Trophoblast cell (in vitro differentiated cells and primary cell): ENCODE data around the gene FNBP1.

ENCODE experiments used
- DNase-seq, 2 donors: peaks; one replicate each; pipeline ENCODE4 v3.0.0-alpha.2; 2016
- H2AFZ ChIP-seq: 2 replicates; pipeline ENCODE4 v1.6.1; 2013; ENCODE audit warnings: low read length, moderate library complexity, mild to moderate bottlenecking; ENCODE audit not compliant: insufficient read depth, poor library complexity
- H2AK5ac ChIP-seq: 2 replicates; pipeline ENCODE4 v1.6.1; 2013; ENCODE audit warnings: mild to moderate bottlenecking, low read length
- H2BK120ac ChIP-seq: 2 replicates; pipeline ENCODE4 v1.6.1; 2013; ENCODE audit warnings: low read length, mild to moderate bottlenecking, moderate library complexity; ENCODE audit not compliant: insufficient read depth, poor library complexity
- H2BK12ac ChIP-seq: 2 replicates; pipeline ENCODE4 v1.6.1; 2013; ENCODE audit warnings: mild to moderate bottlenecking, low read length, moderate library complexity
- H2BK5ac ChIP-seq: 2 replicates; pipeline ENCODE4 v1.6.1; 2013; ENCODE audit warnings: low read length, low read depth, moderate library complexity, mild to moderate bottlenecking; ENCODE audit not compliant: poor library complexity
- H3K14ac ChIP-seq: 2 replicates; pipeline ENCODE4 v1.6.1; 2013; ENCODE audit warnings: mild to moderate bottlenecking, low read length
- H3K18ac ChIP-seq: 2 replicates; pipeline ENCODE4 v1.6.1; 2013; ENCODE audit warnings: mild to moderate bottlenecking, low read length
- H3K23ac ChIP-seq: 2 replicates; pipeline ENCODE4 v1.6.1; 2013; ENCODE audit warnings: low read length
- H3K27ac ChIP-seq: 2 replicates; pipeline ENCODE4 v1.5.1; 2013; ENCODE audit warnings: low read depth, mild to moderate bottlenecking, inconsistent platforms, low read length, moderate library complexity
- H3K27me3 ChIP-seq: 2 replicates; pipeline ENCODE4 v1.6.1; 2013; ENCODE audit warnings: inconsistent platforms, mild to moderate bottlenecking, low read length, moderate library complexity; ENCODE audit not compliant: insufficient read depth
- H3K36me3 ChIP-seq, 2 experiments: 1 replicate in 1 of 2; 2 replicates in 1 of 2; pipeline ENCODE4 v1.6.1; 2013; ENCODE audit warnings: low read length in 2 of 2, mild to moderate bottlenecking in 2 of 2, moderate library complexity in 1 of 2; ENCODE audit not compliant: insufficient read depth in 2 of 2, control insufficient read depth in 1 of 2
- H3K4ac ChIP-seq: 2 replicates; pipeline ENCODE4 v1.6.1; 2013; ENCODE audit warnings: low read depth, mild to moderate bottlenecking, low read length, moderate library complexity
- H3K4me1 ChIP-seq, 2 experiments: 1 replicate in 1 of 2; 2 replicates in 1 of 2; pipeline ENCODE4 v1.6.1; 2013; ENCODE audit warnings: low read length in 2 of 2, mild to moderate bottlenecking in 2 of 2, moderate library complexity in 1 of 2; ENCODE audit not compliant: insufficient read depth in 2 of 2, control insufficient read depth in 1 of 2
- H3K4me2 ChIP-seq: 2 replicates; pipeline ENCODE4 v1.6.1; 2013; ENCODE audit warnings: inconsistent platforms, mild to moderate bottlenecking, low read length, moderate library complexity
- H3K4me3 ChIP-seq: 2 replicates; pipeline ENCODE4 v1.5.1; 2013; ENCODE audit warnings: mild to moderate bottlenecking, low read depth, low read length, inconsistent platforms
- H3K79me1 ChIP-seq: one replicate; pipeline ENCODE4 v1.6.1; 2013; ENCODE audit warnings: low read length
- H3K79me2 ChIP-seq: 2 replicates; pipeline ENCODE4 v1.6.1; 2013; ENCODE audit warnings: low read length, mild to moderate bottlenecking; ENCODE audit not compliant: control insufficient read depth, insufficient read depth, poor library complexity
- H3K9ac ChIP-seq: 2 replicates; pipeline ENCODE4 v1.6.1; 2013; ENCODE audit warnings: mild to moderate bottlenecking, low read length
- H3K9me3 ChIP-seq: 2 replicates; pipeline ENCODE4 v1.6.1; 2013; ENCODE audit warnings: low read depth, mild to moderate bottlenecking, control low read depth, inconsistent platforms, low read length; ENCODE audit not compliant: insufficient read depth
- H4K12ac ChIP-seq: 2 replicates; pipeline ENCODE4 v1.6.1; 2013; ENCODE audit warnings: low read depth, mild to moderate bottlenecking, low read length, moderate library complexity
- H4K8ac ChIP-seq: 2 replicates; pipeline ENCODE4 v1.6.1; 2013; ENCODE audit warnings: low read depth, mild to moderate bottlenecking, low read length, moderate library complexity
- H4K91ac ChIP-seq: one replicate; pipeline ENCODE4 v1.6.1; 2013; ENCODE audit warnings: low read depth, mild to moderate bottlenecking, low read length, moderate library complexity
- WGBS: extraction: QIAGEN DNeasy Blood & Tissue Kit; methylation state at CpG from one replicate; pipeline ENCODE4 v1.1.7; 2013; ENCODE audit warnings: missing lambda C conversion rate; ENCODE audit not compliant: insufficient read length, insufficient coverage; ENCODE audit errors: extremely low coverage; 5-methylcytosine and 5-hydroxymethylcytosine counted together

The FNBP1 gene

GRCh38 chr9:129968690-129969485 lies 74.1 kb downstream of the FNBP1 start:
- Histone ChIP-seq H3K4me1 (peaks cover 0 to 5% of the 10 kb centered on the region in 2 experiments), H2BK120ac (no peak overlapping the region), H3K4me2 (no peak overlapping the region), H4K91ac (no peak overlapping the region), H3K79me1 (peaks cover 2% of the 10 kb centered on the region), H3K9me3 (no peaks in the 10 kb centered on the region), H3K36me3 (peaks cover 0 to 6% of the 10 kb centered on the region in 2 experiments), H3K18ac (no peak overlapping the region), H3K23ac (no peak overlapping the region), H2AFZ (no peak overlapping the region), H4K8ac (no peak overlapping the region), H3K4ac (no peak overlapping the region), H3K9ac (no peak overlapping the region), H3K14ac (no peak overlapping the region), H4K12ac (no peak overlapping the region), H3K79me2 (no peaks in the 10 kb centered on the region), H2AK5ac (no peak overlapping the region), H2BK5ac (no peak overlapping the region), H2BK12ac (no peak overlapping the region), H3K27ac (no peak overlapping the region), H3K27me3 (no peaks in the 10 kb centered on the region), H3K4me3 (no peak overlapping the region)
- DNase-seq = no peak
- no CpG with 5 or more reads among the region's 4 CpGs for WGBS

- Histone ChIP-seq H4K12ac (peak overlapping the region; percentile 58), H3K27ac (peak overlapping the region; percentile 65), H3K4me1 (peaks cover 15 to 18% of the 10 kb centered on the region in 2 experiments), H3K9me3 (no peaks in the 10 kb centered on the region), H2AK5ac (no peak overlapping the region), H4K8ac (peak overlapping the region; percentile 46), H4K91ac (peak overlapping the region; percentile 26), H3K4me2 (no peak overlapping the region), H3K36me3 (peaks cover 0 to 2% of the 10 kb centered on the region in 2 experiments), H3K18ac (no peak overlapping the region), H3K4me3 (no peak overlapping the region), H3K9ac (peak overlapping the region; percentile 54), H3K79me2 (peaks cover 3% of the 10 kb centered on the region), H3K4ac (no peak overlapping the region), H2BK12ac (peak overlapping the region; percentile 32), H3K79me1 (peaks cover 12% of the 10 kb centered on the region), H3K14ac (peak overlapping the region; percentile 49), H3K27me3 (no peaks in the 10 kb centered on the region), H3K23ac (no peak overlapping the region), H2BK120ac (peak overlapping the region; percentile 3), H2AFZ (peak overlapping the region; percentile 5), H2BK5ac (peak overlapping the region; percentile 42)
- WGBS = no CpG with 5 or more reads among the region's 21 CpGs
- no peak for DNase-seq
These were observed 77.9 kb downstream of the FNBP1 start for GRCh38 chr9:129964901-129965734.

- DNase-seq = no peak
- Histone ChIP-seq H4K91ac (peak overlapping the region; percentile 92), H2AFZ (no peak overlapping the region), H4K12ac (peak overlapping the region; percentile 83), H2BK12ac (peak overlapping the region; percentile 57), H2BK5ac (peak overlapping the region; percentile 87), H3K9me3 (no peaks in the 10 kb centered on the region), H2BK120ac (peak overlapping the region; percentile 94), H3K4me1 (peaks cover 15 to 18% of the 10 kb centered on the region in 2 experiments), H3K36me3 (peaks cover 0 to 2% of the 10 kb centered on the region in 2 experiments), H3K4ac (peak overlapping the region; percentile 65), H3K9ac (peak overlapping the region; percentile 74), H3K4me2 (peak overlapping the region; percentile 66), H3K18ac (peak overlapping the region; percentile 74), H3K79me2 (peaks cover 3% of the 10 kb centered on the region), H3K23ac (no peak overlapping the region), H3K79me1 (peaks cover 14% of the 10 kb centered on the region), H2AK5ac (peak overlapping the region; percentile 14), H3K14ac (peak overlapping the region; percentile 71), H3K27ac (peak overlapping the region; percentile 92), H3K27me3 (no peaks in the 10 kb centered on the region), H4K8ac (peak overlapping the region; percentile 84), H3K4me3 (no peak overlapping the region)
- no CpG with 5 or more reads among the region's 14 CpGs for WGBS
These were observed 79.9 kb downstream of the FNBP1 start for GRCh38 chr9:129962889-129963703.

GRCh38 chr9:129962451-129962864 lies 80.5 kb downstream of the FNBP1 start:
- Histone ChIP-seq H3K27ac (peak overlapping the region; percentile 82), H3K79me2 (peaks cover 3% of the 10 kb centered on the region), H3K9me3 (no peaks in the 10 kb centered on the region), H3K79me1 (peaks cover 14% of the 10 kb centered on the region), H4K91ac (peak overlapping the region; percentile 92), H3K4ac (peak overlapping the region; percentile 65), H2BK12ac (peak overlapping the region; percentile 57), H3K4me2 (peak overlapping the region; percentile 66), H3K4me1 (peaks cover 15 to 18% of the 10 kb centered on the region in 2 experiments), H2BK5ac (peak overlapping the region; percentile 87), H3K4me3 (no peak overlapping the region), H4K12ac (peak overlapping the region; percentile 83), H2AK5ac (peak overlapping the region; percentile 14), H3K18ac (no peak overlapping the region), H2BK120ac (peak overlapping the region; percentile 94), H3K36me3 (peaks cover 0 to 2% of the 10 kb centered on the region in 2 experiments), H3K9ac (peak overlapping the region; percentile 74), H3K27me3 (no peaks in the 10 kb centered on the region), H2AFZ (no peak overlapping the region), H3K14ac (peak overlapping the region; percentile 71), H3K23ac (no peak overlapping the region), H4K8ac (peak overlapping the region; percentile 84)
- WGBS = no CpG with 5 or more reads among the region's 9 CpGs
- no peak for DNase-seq
